Parietal lobe (tissue), 1 donor: Measurements from ENCODE around the gene LSM5. TPM values are rescaled to one million over a fixed set of nuclear protein-coding genes. Genes with fewer than 3 reads are reported as not detected.

Experiments used
- total RNA-seq: library from RNA; depleted of rRNA; stranded (reverse); fragments of >200 nt; gene quantifications from one replicate; pipeline ENCODE4 v1.2.3, GENCODE V29; 2014

Gene LSM5
- 32.6 TPM for total RNA-seq

GRCh38 chr7:32490127-32490796, at the start of gene LSM5:
Gene LSM5 (minus strand): TSS chr7:32490380. CDS start chr7:32490365, 15 bp downstream.

GRCh38 chr7:32495298-32496051, 5.3 kb upstream of the LSM5 start, which contains the start of gene AVL9:
Gene AVL9 (plus strand): TSS chr7:32495489. CDS start chr7:32495710, 221 bp downstream.

Other genes with a start within 250 kb of the LSM5 start
- gene AVL9, start 5.1 kb upstream of the LSM5 start, total RNA-seq: 83.9 TPM